Tibial nerve (tissue), 4 donors: Measurements from ENCODE around the gene NOTCH1. TPM values are rescaled to one million over a fixed set of nuclear protein-coding genes. Genes with fewer than 3 reads are reported as not detected.

Source experiments
- DNase-seq, 2 donors: peaks; one replicate each; pipeline ENCODE4 v3.0.0-alpha.2; 2019; ENCODE audit warnings: low spot score in 2 of 2
- H3K27ac ChIP-seq, 4 donors: fragments of 200-600 bp; sonication (generic) in 3 of 4; one replicate each; pipeline ENCODE4 v1.5.1; 2017 to 2019; ENCODE audit warnings: mild to moderate bottlenecking in 1 of 4
- H3K27me3 ChIP-seq, 2 donors: fragments of 200-600 bp; sonication (generic) in 1 of 2; one replicate each; pipeline versions ENCODE4 v1.5.1 to v1.6.0; 2017 to 2019
- H3K36me3 ChIP-seq, 3 donors: fragments of 200-600 bp; sonication (generic); one replicate each; pipeline ENCODE4 v1.5.1; 2018 to 2019
- H3K4me1 ChIP-seq, 4 donors: fragments of 200-600 bp; sonication (generic) in 3 of 4; one replicate each; pipeline ENCODE4 v1.5.1; 2017 to 2019
- H3K4me3 ChIP-seq, 4 donors: fragments of 200-600 bp; sonication (generic) in 3 of 4; one replicate each; pipeline ENCODE4 v1.5.1; 2017 to 2019; ENCODE audit warnings: mild to moderate bottlenecking in 1 of 4, moderate library complexity in 1 of 4
- H3K9me3 ChIP-seq, 4 donors: fragments of 200-600 bp; sonication (generic) in 3 of 4; one replicate each; pipeline ENCODE4 v1.5.1; 2017 to 2019
- CTCF ChIP-seq, 5 experiments: fragments of 200-600 bp in 3 of 5; fragments of 450-650 bp in 2 of 5; sonication (generic) in 3 of 5; IDR thresholded peaks; one replicate each; pipeline ENCODE4 v1.5.1; 2016 to 2019; ENCODE audit warnings: antibody characterized with exemption in 5 of 5, mild to moderate bottlenecking in 3 of 5, moderate library complexity in 2 of 5
- EP300 ChIP-seq, 2 donors: sonication (generic); formaldehyde crosslinking; IDR thresholded peaks; one replicate each; pipeline ENCODE4 v1.6.1; 2017; ENCODE audit warnings: antibody characterized with exemption in 2 of 2, mild to moderate bottlenecking in 1 of 2
- POLR2A ChIP-seq, 2 donors: fragments of 450-650 bp; IDR thresholded peaks; one replicate each; pipeline ENCODE4 v1.6.1; 2017; ENCODE audit warnings: antibody characterized with exemption in 2 of 2, mild to moderate bottlenecking in 2 of 2, moderate library complexity in 2 of 2
- WGBS, 2 donors: methylation state at CpG; one replicate each; pipeline ENCODE4 v1.1.5; 2018; 5-methylcytosine and 5-hydroxymethylcytosine counted together
- total RNA-seq, 4 donors: library from RNA; depleted of rRNA; stranded (reverse); fragments of >200 nt; gene quantifications; one replicate each; pipeline ENCODE4 v1.1.0, GENCODE V29; 2016

The NOTCH1 gene
- total RNA-seq, 4 donors from 2014 or later: 29.3 to 65.4 (median 41.5) TPM

GRCh38 chr9:136537411-136537810, 8.4 kb downstream of the NOTCH1 start:
- no peak for TF ChIP-seq EP300 (IDR thresholded peaks at IDR 0.05)
- 88 to 91% methylated on average over 7 of the region's 7 CpGs for WGBS, 2 donors
- Histone ChIP-seq H3K27me3 (no peaks in the 10 kb centered on the region), H3K4me3 (no peak overlapping the region), H3K27ac (peak overlapping the region in 1 of 4 donors; percentile 16), H3K4me1 (peaks cover 0 to 95% (median 82%) of the 10 kb centered on the region in 4 donors), H3K36me3 (peaks cover 0 to 19% (median 0%) of the 10 kb centered on the region in 3 donors), H3K9me3 (no peaks in the 10 kb centered on the region)
- DNase-seq: no peak

- no peak overlapping the region for H3K4me3 ChIP-seq
- H3K9me3 ChIP-seq: no peaks in the 10 kb centered on the region
- 91 to 94% methylated on average over 8 to 11 of the region's 16 CpGs for WGBS, 2 donors
- no peak for TF ChIP-seq POLR2A (IDR thresholded peaks at IDR 0.05)
- no peak for TF ChIP-seq CTCF (IDR thresholded peaks at IDR 0.05)
- no peak for TF ChIP-seq EP300 (IDR thresholded peaks at IDR 0.05)
- no peaks in the 10 kb centered on the region for H3K27me3 ChIP-seq
- peaks cover 0 to 95% (median 85%) of the 10 kb centered on the region in 4 donors for H3K4me1 ChIP-seq
- peak overlapping the region in 1 of 4 donors; percentile 16 for H3K27ac ChIP-seq
- no peak for DNase-seq
- H3K36me3 ChIP-seq: peaks cover 0 to 19% (median 0%) of the 10 kb centered on the region in 3 donors
Measured at GRCh38 chr9:136536721-136537241, 9.1 kb downstream of the NOTCH1 start.

- DNase-seq: no peak
- Histone ChIP-seq H3K27ac (peak overlapping the region in 1 of 4 donors; percentile 2), H3K36me3 (peaks cover 0 to 19% (median 0%) of the 10 kb centered on the region in 3 donors), H3K9me3 (no peaks in the 10 kb centered on the region), H3K4me3 (no peak overlapping the region), H3K27me3 (no peaks in the 10 kb centered on the region), H3K4me1 (peaks cover 0 to 95% (median 85%) of the 10 kb centered on the region in 4 donors)
- 82 to 90% methylated on average over 12 to 16 of the region's 20 CpGs for WGBS, 2 donors
- TF ChIP-seq POLR2A (IDR thresholded peaks at IDR 0.05) (no peak), CTCF (IDR thresholded peaks at IDR 0.05) (no peak), EP300 (IDR thresholded peaks at IDR 0.05) (no peak)
Measured at GRCh38 chr9:136536051-136536720, 9.7 kb downstream of the NOTCH1 start.

GRCh38 chr9:136535070-136535469, 10.8 kb downstream of the NOTCH1 start:
- H3K27ac ChIP-seq: no peak overlapping the region

GRCh38 chr9:136534366-136534765, 11.5 kb downstream of the NOTCH1 start:
- H3K9me3 ChIP-seq: no peaks in the 10 kb centered on the region
- peaks cover 0 to 19% (median 0%) of the 10 kb centered on the region in 3 donors for H3K36me3 ChIP-seq
- no peak for DNase-seq
- WGBS, 2 donors: 56 to 70% methylated on average over 16 to 18 of the region's 18 CpGs
- peak overlapping the region in 2 of 4 donors; percentile 60 to 86 for H3K27ac ChIP-seq
- no peaks in the 10 kb centered on the region for H3K27me3 ChIP-seq
- TF ChIP-seq EP300 (IDR thresholded peaks at IDR 0.05) (no peak), CTCF (IDR thresholded peaks at IDR 0.05) (no peak), POLR2A (IDR thresholded peaks at IDR 0.05) (no peak)
- H3K4me1 ChIP-seq: peaks cover 0 to 95% (median 85%) of the 10 kb centered on the region in 4 donors
- H3K4me3 ChIP-seq: no peak overlapping the region

More at GRCh38 chr9:136535070-136535469, 10.8 kb downstream of the NOTCH1 start:
- no peak for TF ChIP-seq EP300 (IDR thresholded peaks at IDR 0.05)
- no peak for TF ChIP-seq POLR2A (IDR thresholded peaks at IDR 0.05)
- TF ChIP-seq CTCF (IDR thresholded peaks at IDR 0.05): no peak
- Histone ChIP-seq H3K4me3 (no peak overlapping the region), H3K9me3 (no peaks in the 10 kb centered on the region), H3K4me1 (peaks cover 0 to 95% (median 85%) of the 10 kb centered on the region in 4 donors), H3K36me3 (peaks cover 0 to 19% (median 0%) of the 10 kb centered on the region in 3 donors), H3K27me3 (no peaks in the 10 kb centered on the region)
- whole genome bisulfite sequencing, 2 donors: 66 to 83% methylated on average over 1 to 12 of the region's 14 CpGs
- DNase-seq: no peak
